Activated T-cell treated with anti-CD3 and anti-CD28 coated beads, Interleukin-2, amount 50 U/mL, for 24 hours (primary cell): Measurements from ENCODE around the gene TNP1.

Source experiments
- DNase-seq: peaks from one replicate; pipeline ENCODE4 v3.0.0-alpha.2; 2020
- H3K27ac Mint-ChIP-seq: 2 replicates; pipeline ENCODE4 v1.8.0; 2020; ENCODE audit warnings: mild to moderate bottlenecking, mixed read lengths
- H3K27me3 Mint-ChIP-seq: 2 replicates; pipeline ENCODE4 v1.8.0; 2020; ENCODE audit warnings: mixed read lengths
- H3K36me3 Mint-ChIP-seq: 2 replicates; pipeline ENCODE4 v1.8.0; 2020; ENCODE audit warnings: low read depth, mixed read lengths
- H3K4me1 Mint-ChIP-seq: 2 replicates; pipeline ENCODE4 v1.8.0; 2020; ENCODE audit warnings: low read depth, mixed read lengths
- H3K4me3 Mint-ChIP-seq: 2 replicates; pipeline ENCODE4 v1.8.0; 2020; ENCODE audit warnings: mild to moderate bottlenecking, moderate library complexity, mixed read lengths
- H3K9me3 Mint-ChIP-seq: 2 replicates; pipeline ENCODE4 v1.8.0; 2020; ENCODE audit warnings: mixed read lengths

Gene TNP1

GRCh38 chr2:216863946-216864345 lies 4.1 kb upstream of the TNP1 start:
- Mint-ChIP-seq H3K27me3 (peaks cover 12% of the 10 kb centered on the region), H3K36me3 (no peaks in the 10 kb centered on the region), H3K4me3 (no peak overlapping the region), H3K4me1 (peaks cover 9% of the 10 kb centered on the region), H3K27ac (no peak overlapping the region), H3K9me3 (no peaks in the 10 kb centered on the region)
- no peak for DNase-seq

- Mint-ChIP-seq H3K27me3 (peaks cover 10% of the 10 kb centered on the region), H3K4me3 (no peak overlapping the region), H3K4me1 (peaks cover 20% of the 10 kb centered on the region), H3K36me3 (no peaks in the 10 kb centered on the region), H3K9me3 (no peaks in the 10 kb centered on the region), H3K27ac (no peak overlapping the region)
- DNase-seq: no peak
Observed at GRCh38 chr2:216862628-216863398, 2.9 kb upstream of the TNP1 start.

- H3K9me3 Mint-ChIP-seq: no peaks in the 10 kb centered on the region
- H3K4me1 Mint-ChIP-seq: peaks cover 22% of the 10 kb centered on the region
- no peak for DNase-seq
- peaks cover 10% of the 10 kb centered on the region for H3K27me3 Mint-ChIP-seq
- no peak overlapping the region for H3K27ac Mint-ChIP-seq
- H3K36me3 Mint-ChIP-seq: no peaks in the 10 kb centered on the region
- no peak overlapping the region for H3K4me3 Mint-ChIP-seq
Observed at GRCh38 chr2:216860426-216861137, 718 bp upstream of the TNP1 start.

GRCh38 chr2:216858312-216858711 lies 1.6 kb downstream of the TNP1 start:
- no peak for DNase-seq
- no peak overlapping the region for H3K4me3 Mint-ChIP-seq
- H3K36me3 Mint-ChIP-seq: no peaks in the 10 kb centered on the region
- peaks cover 22% of the 10 kb centered on the region for H3K4me1 Mint-ChIP-seq
- H3K27me3 Mint-ChIP-seq: peaks cover 10% of the 10 kb centered on the region
- no peaks in the 10 kb centered on the region for H3K9me3 Mint-ChIP-seq
- H3K27ac Mint-ChIP-seq: peak overlapping the region; percentile 20

- no peak for DNase-seq
- H3K27me3 Mint-ChIP-seq: peaks cover 10% of the 10 kb centered on the region
- H3K36me3 Mint-ChIP-seq: no peaks in the 10 kb centered on the region
- H3K4me3 Mint-ChIP-seq: no peak overlapping the region
- no peaks in the 10 kb centered on the region for H3K9me3 Mint-ChIP-seq
- H3K27ac Mint-ChIP-seq: no peak overlapping the region
- H3K4me1 Mint-ChIP-seq: peaks cover 22% of the 10 kb centered on the region
Observed at GRCh38 chr2:216857131-216857550, 2.7 kb downstream of the TNP1 start.

- H3K4me3 Mint-ChIP-seq: no peak overlapping the region
- H3K27me3 Mint-ChIP-seq: peaks cover 4% of the 10 kb centered on the region
- H3K27ac Mint-ChIP-seq: no peak overlapping the region
- peaks cover 23% of the 10 kb centered on the region for H3K4me1 Mint-ChIP-seq
- DNase-seq: no peak
- H3K36me3 Mint-ChIP-seq: no peaks in the 10 kb centered on the region
- no peaks in the 10 kb centered on the region for H3K9me3 Mint-ChIP-seq
Observed at GRCh38 chr2:216856406-216857065, 3.3 kb downstream of the TNP1 start.

GRCh38 chr2:216855605-216856004 lies 4.3 kb downstream of the TNP1 start:
- H3K27me3 Mint-ChIP-seq: peaks cover 4% of the 10 kb centered on the region
- H3K27ac Mint-ChIP-seq: no peak overlapping the region
- H3K36me3 Mint-ChIP-seq: no peaks in the 10 kb centered on the region
- H3K4me1 Mint-ChIP-seq: peaks cover 28% of the 10 kb centered on the region
- H3K4me3 Mint-ChIP-seq: no peak overlapping the region
- no peaks in the 10 kb centered on the region for H3K9me3 Mint-ChIP-seq
- no peak for DNase-seq

- Mint-ChIP-seq H3K27ac (no peak overlapping the region), H3K36me3 (no peaks in the 10 kb centered on the region), H3K4me1 (peaks cover 32% of the 10 kb centered on the region), H3K27me3 (peaks cover 4% of the 10 kb centered on the region), H3K9me3 (no peaks in the 10 kb centered on the region), H3K4me3 (no peak overlapping the region)
- no peak for DNase-seq
Observed at GRCh38 chr2:216855079-216855478, 4.8 kb downstream of the TNP1 start.

GRCh38 chr2:216851486-216852090 lies 8.3 kb downstream of the TNP1 start:
- no peak for DNase-seq
- Mint-ChIP-seq H3K36me3 (no peaks in the 10 kb centered on the region), H3K27ac (no peak overlapping the region), H3K9me3 (no peaks in the 10 kb centered on the region), H3K27me3 (no peaks in the 10 kb centered on the region), H3K4me3 (no peak overlapping the region), H3K4me1 (peaks cover 16% of the 10 kb centered on the region)

- H3K27ac Mint-ChIP-seq: no peak overlapping the region
- no peaks in the 10 kb centered on the region for H3K27me3 Mint-ChIP-seq
- H3K4me3 Mint-ChIP-seq: no peak overlapping the region
- no peaks in the 10 kb centered on the region for H3K9me3 Mint-ChIP-seq
- DNase-seq: no peak
- no peaks in the 10 kb centered on the region for H3K36me3 Mint-ChIP-seq
- peaks cover 16% of the 10 kb centered on the region for H3K4me1 Mint-ChIP-seq
Observed at GRCh38 chr2:216850665-216851322, 9.1 kb downstream of the TNP1 start.

GRCh38 chr2:216849987-216850386 lies 9.9 kb downstream of the TNP1 start:
- DNase-seq: peak; percentile 34
- peak overlapping the region; percentile 5 for H3K4me3 Mint-ChIP-seq
- no peaks in the 10 kb centered on the region for H3K27me3 Mint-ChIP-seq
- H3K27ac Mint-ChIP-seq: no peak overlapping the region
- H3K9me3 Mint-ChIP-seq: no peaks in the 10 kb centered on the region
- no peaks in the 10 kb centered on the region for H3K36me3 Mint-ChIP-seq
- peaks cover 16% of the 10 kb centered on the region for H3K4me1 Mint-ChIP-seq

- peaks cover 9% of the 10 kb centered on the region for H3K4me1 Mint-ChIP-seq
- H3K9me3 Mint-ChIP-seq: no peaks in the 10 kb centered on the region
- no peaks in the 10 kb centered on the region for H3K36me3 Mint-ChIP-seq
- H3K27ac Mint-ChIP-seq: no peak overlapping the region
- no peaks in the 10 kb centered on the region for H3K27me3 Mint-ChIP-seq
- no peak overlapping the region for H3K4me3 Mint-ChIP-seq
- DNase-seq: no peak
Observed at GRCh38 chr2:216845426-216845825, 14.4 kb downstream of the TNP1 start.

- DNase-seq: no peak
- no peaks in the 10 kb centered on the region for H3K36me3 Mint-ChIP-seq
- H3K9me3 Mint-ChIP-seq: no peaks in the 10 kb centered on the region
- H3K4me1 Mint-ChIP-seq: no peaks in the 10 kb centered on the region
- no peaks in the 10 kb centered on the region for H3K27me3 Mint-ChIP-seq
- no peak overlapping the region for H3K4me3 Mint-ChIP-seq
- H3K27ac Mint-ChIP-seq: no peak overlapping the region
Observed at GRCh38 chr2:216842636-216843035, 17.2 kb downstream of the TNP1 start.

GRCh38 chr2:216839688-216840087 lies 20.2 kb downstream of the TNP1 start:
- Mint-ChIP-seq H3K36me3 (no peaks in the 10 kb centered on the region), H3K27me3 (no peaks in the 10 kb centered on the region), H3K4me1 (no peaks in the 10 kb centered on the region), H3K9me3 (no peaks in the 10 kb centered on the region), H3K27ac (no peak overlapping the region), H3K4me3 (no peak overlapping the region)
- no peak for DNase-seq
